GM21526 (cell line): Measurements from ENCODE around the gene ZNF593OS.

Experiments
- ATAC-seq: cut with Tn5 transposase; IDR thresholded peaks from one replicate; pipeline ENCODE4 v1.9.1; 2021; ENCODE audit warnings: moderate library complexity; ENCODE audit not compliant: unreplicated experiment, low FRiP score

The ZNF593OS gene

GRCh38 chr1:26129778-26130177, 41.9 kb downstream of the ZNF593OS start:
- ATAC-seq: no peak

- ATAC-seq: no peak
Measured at GRCh38 chr1:26127235-26128163, 44.1 kb downstream of the ZNF593OS start.

GRCh38 chr1:26126321-26127084, 45.1 kb downstream of the ZNF593OS start:
- ATAC-seq: no peak

GRCh38 chr1:26125946-26126320, 45.7 kb downstream of the ZNF593OS start:
- no peak for ATAC-seq

- no peak for ATAC-seq
Measured at GRCh38 chr1:26125382-26125781, 46.2 kb downstream of the ZNF593OS start.

GRCh38 chr1:26124418-26125331, 47.0 kb downstream of the ZNF593OS start:
- no peak for ATAC-seq

GRCh38 chr1:26122988-26123973, 48.4 kb downstream of the ZNF593OS start:
- no peak for ATAC-seq

GRCh38 chr1:26121854-26122773, 49.5 kb downstream of the ZNF593OS start:
- no peak for ATAC-seq

- no peak for ATAC-seq
Measured at GRCh38 chr1:26119892-26120608, 51.6 kb downstream of the ZNF593OS start.
